ENCODE measurements around the gene TNRC18.

DNA sequence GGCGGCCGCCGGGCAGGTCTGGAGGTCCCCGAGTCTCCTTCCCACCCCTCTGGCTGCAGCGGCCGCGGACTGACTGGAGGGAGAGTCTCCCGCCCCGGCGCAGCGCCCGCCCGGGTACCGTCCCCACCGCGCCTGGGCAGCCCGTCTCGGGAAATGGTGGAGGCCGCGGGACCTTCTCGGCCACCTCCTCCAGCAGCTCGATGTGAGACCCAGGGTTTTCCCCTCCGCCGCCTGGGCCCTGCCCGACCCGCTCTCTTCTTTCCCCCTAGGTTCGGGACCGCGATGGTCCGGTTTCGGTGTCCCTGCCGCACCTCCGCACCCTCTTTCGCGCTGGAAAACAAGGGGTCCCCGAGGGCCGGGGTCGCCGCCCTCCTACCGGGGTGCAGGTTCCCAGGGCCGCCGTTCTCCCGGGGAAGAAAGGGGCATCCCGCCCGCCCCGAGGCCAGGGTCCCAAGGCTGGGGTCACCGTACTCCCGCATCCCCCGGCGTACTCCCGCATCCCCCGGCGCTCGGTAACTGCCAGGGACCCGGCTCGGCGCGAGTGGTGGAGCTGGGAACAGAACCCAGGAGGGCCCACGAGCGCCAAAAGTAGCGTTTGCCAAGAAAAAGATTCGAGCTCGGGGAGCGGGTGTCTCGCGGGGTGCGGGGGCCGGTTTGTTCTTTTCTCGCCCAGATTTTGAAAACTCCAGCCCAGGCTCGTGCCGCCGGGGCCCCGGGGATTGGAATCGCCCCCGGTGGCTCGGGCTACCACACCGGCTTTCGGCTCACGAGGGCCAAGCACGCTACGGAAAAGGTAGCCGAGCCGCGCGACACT is 3.4 kb downstream of the TNRC18 start:
- TF ChIP-seq, protein P1, sequence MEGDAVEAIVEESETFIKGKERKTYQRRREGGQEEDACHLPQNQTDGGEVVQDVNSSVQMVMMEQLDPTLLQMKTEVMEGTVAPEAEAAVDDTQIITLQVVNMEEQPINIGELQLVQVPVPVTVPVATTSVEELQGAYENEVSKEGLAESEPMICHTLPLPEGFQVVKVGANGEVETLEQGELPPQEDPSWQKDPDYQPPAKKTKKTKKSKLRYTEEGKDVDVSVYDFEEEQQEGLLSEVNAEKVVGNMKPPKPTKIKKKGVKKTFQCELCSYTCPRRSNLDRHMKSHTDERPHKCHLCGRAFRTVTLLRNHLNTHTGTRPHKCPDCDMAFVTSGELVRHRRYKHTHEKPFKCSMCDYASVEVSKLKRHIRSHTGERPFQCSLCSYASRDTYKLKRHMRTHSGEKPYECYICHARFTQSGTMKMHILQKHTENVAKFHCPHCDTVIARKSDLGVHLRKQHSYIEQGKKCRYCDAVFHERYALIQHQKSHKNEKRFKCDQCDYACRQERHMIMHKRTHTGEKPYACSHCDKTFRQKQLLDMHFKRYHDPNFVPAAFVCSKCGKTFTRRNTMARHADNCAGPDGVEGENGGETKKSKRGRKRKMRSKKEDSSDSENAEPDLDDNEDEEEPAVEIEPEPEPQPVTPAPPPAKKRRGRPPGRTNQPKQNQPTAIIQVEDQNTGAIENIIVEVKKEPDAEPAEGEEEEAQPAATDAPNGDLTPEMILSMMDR (IDR thresholded peaks at IDR 0.05), result no peak
- no peak for TF ChIP-seq POLR2A (IDR thresholded peaks at IDR 0.05)

Measured in esophagus squamous epithelium (tissue), 4 donors.